ENCODE results near the gene CSNK2B. TPM values are rescaled to one million over a fixed set of nuclear protein-coding genes. Genes with fewer than 3 reads are reported as not detected.
A peak's percentile ranks its signal among the peaks of the same experiment; 100 is the strongest.

Gene CSNK2B
- polyA plus RNA-seq, 3 donors: 147 to 227 (median 195) TPM

DNA sequence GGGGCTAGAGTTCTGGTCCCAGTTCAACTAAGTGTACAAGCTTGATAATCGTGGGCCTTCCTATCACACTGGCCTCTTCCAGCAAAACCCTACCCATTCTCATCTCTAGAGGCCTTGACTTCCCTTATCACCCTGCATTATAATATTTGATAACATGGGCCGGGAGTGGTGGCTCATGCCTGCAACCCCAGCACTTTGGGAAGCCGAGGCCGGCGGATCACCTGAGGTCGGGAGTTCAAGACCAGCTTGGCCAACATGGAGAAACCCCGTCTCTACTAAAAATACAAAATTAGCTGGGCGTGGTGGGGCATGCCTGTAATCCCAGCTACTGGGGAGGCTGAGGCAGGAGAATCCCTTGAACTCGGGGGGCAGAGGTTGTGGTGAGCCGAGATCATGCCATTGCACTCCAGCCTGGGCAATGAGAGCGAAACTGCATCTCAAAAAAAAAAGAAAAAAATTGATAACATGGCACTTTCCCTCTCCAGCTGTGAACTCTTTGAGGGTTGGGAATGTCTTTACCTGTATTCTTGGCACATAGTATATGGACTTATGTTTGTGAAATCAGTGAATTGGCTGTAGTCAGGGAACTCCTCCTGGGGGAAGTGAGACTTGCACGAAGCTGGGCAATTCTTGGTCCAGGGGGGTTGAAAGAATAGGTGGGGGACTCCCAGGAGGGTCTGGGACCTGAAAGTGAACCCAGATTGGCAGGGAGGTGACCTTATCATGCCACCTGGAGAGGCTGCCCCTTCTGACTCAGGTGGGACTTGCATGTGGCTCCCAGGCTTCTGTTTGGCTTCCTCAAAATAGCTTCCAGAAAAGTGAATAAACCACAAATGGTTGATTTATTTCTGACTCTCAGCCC is 4.4 kb upstream of the CSNK2B start:
- TF ChIP-seq, protein P1, sequence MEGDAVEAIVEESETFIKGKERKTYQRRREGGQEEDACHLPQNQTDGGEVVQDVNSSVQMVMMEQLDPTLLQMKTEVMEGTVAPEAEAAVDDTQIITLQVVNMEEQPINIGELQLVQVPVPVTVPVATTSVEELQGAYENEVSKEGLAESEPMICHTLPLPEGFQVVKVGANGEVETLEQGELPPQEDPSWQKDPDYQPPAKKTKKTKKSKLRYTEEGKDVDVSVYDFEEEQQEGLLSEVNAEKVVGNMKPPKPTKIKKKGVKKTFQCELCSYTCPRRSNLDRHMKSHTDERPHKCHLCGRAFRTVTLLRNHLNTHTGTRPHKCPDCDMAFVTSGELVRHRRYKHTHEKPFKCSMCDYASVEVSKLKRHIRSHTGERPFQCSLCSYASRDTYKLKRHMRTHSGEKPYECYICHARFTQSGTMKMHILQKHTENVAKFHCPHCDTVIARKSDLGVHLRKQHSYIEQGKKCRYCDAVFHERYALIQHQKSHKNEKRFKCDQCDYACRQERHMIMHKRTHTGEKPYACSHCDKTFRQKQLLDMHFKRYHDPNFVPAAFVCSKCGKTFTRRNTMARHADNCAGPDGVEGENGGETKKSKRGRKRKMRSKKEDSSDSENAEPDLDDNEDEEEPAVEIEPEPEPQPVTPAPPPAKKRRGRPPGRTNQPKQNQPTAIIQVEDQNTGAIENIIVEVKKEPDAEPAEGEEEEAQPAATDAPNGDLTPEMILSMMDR (IDR thresholded peaks at IDR 0.05): no peak
- WGBS (ENCODE audit: insufficient coverage): 74% methylated on average over 3 of the region's 12 CpGs
- peaks cover 73% of the 10 kb centered on the region for H3K4me1 Mint-ChIP-seq
- H3K9me3 ChIP-seq (replicated peaks in 1 of 2; ENCODE audit: control insufficient read depth in 1 of 2, insufficient read depth in 1 of 2, low read length in 2 of 2): no peaks in the 10 kb centered on the region
- peak overlapping the region; percentile 93 to 97 for H3K4me3 Mint-ChIP-seq
- peak overlapping the region; percentile 78 for H2AFZ ChIP-seq (ENCODE audit: insufficient read depth, low read depth, low read length, poor library complexity, severe bottlenecking)
- peaks cover 0 to 2% (median 0%) of the 10 kb centered on the region in 7 donors for H3K9me3 Mint-ChIP-seq
- peaks cover 34 to 58% of the 10 kb centered on the region in 2 donors for H3K36me3 Mint-ChIP-seq
- H3K4me3 ChIP-seq (replicated peaks in 1 of 3; ENCODE audit: low read depth in 2 of 3, low read length in 3 of 3): peak overlapping the region in 1 of 3 experiments; percentile 89
- peak overlapping the region; percentile 87 for H3K4me2 ChIP-seq (replicated peaks; ENCODE audit: extremely low read depth, low read length, poor library complexity, severe bottlenecking)
- intact Hi-C loops (cut with micrococcal nuclease): loop anchor here in 1 of 2 donors (5.0 kb wide), 1 partner anchor 114 kb away; the partner anchor contains the start of genes ATP6V1G2 and NFKBIL1
- H3K27ac Mint-ChIP-seq: peak overlapping the region; percentile 86 to 95 (median 93)
- peaks cover 79% of the 10 kb centered on the region for H3K79me2 ChIP-seq (ENCODE audit: insufficient read depth, low read length)
- H3K27me3 Mint-ChIP-seq (ENCODE audit: low read depth in 3 of 3): peaks cover 0 to 1% (median 0%) of the 10 kb centered on the region in 3 donors
- peaks cover 61 to 87% of the 10 kb centered on the region in 2 donors for H3K4me1 ChIP-seq (ENCODE audit: control insufficient read depth in 1 of 2, insufficient read depth in 2 of 2, low read length in 2 of 2)
- DNase-seq: no peak
- H3K36me3 ChIP-seq (replicated peaks in 1 of 2; ENCODE audit: control insufficient read depth in 1 of 2, insufficient read depth in 2 of 2, low read length in 2 of 2): peaks cover 15 to 42% of the 10 kb centered on the region in 2 donors
- peak overlapping the region; percentile 52 to 80 for H3K27ac ChIP-seq (ENCODE audit: low read depth in 1 of 2, low read length in 2 of 2)
- peaks cover 26% of the 10 kb centered on the region for H4K20me1 ChIP-seq (ENCODE audit: insufficient read depth, low read length)
- H3K9ac ChIP-seq (ENCODE audit: insufficient read depth, low read length, poor library complexity, severe bottlenecking): peak overlapping the region; percentile 77
- H3K27me3 ChIP-seq (ENCODE audit: control insufficient read depth in 2 of 2, insufficient read depth in 2 of 2, low read length in 2 of 2): no peaks in the 10 kb centered on the region

DNA sequence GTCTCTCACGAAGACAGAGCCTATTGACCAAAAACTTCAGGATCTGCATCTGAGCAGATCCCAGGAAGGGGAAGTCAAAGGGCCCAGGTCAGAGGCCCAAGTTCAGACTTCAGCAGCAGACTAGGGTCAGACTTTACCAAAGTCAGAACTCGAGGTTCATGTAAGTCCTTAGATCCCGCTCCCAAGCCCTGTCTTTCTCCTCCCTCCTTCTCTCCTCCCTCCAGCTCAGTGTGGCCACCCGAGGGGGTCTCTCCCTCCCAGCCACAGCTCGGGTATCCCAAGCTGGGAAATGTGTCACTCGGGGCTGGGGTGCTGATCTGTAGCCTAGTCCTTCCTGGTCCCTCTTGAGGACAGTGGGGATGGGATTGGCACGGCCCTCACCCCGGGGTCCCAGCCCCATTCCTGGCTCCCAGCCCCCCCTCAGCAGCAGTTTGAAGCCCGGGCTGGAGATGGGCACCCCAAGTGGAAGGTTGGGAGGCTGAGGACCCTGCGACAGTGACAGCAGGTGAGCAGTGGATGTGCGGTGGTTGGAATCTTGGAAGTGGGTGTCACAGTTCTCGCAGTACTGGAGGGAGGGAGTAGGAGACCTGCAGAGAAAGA is 3.7 kb upstream of the CSNK2B start:
- H2AFZ ChIP-seq (ENCODE audit: insufficient read depth, low read depth, low read length, poor library complexity, severe bottlenecking): no peak overlapping the region
- H3K4me1 ChIP-seq (ENCODE audit: control insufficient read depth in 1 of 2, insufficient read depth in 2 of 2, low read length in 2 of 2): peaks cover 66 to 93% of the 10 kb centered on the region in 2 donors
- no peaks in the 10 kb centered on the region for H3K27me3 ChIP-seq (ENCODE audit: control insufficient read depth in 2 of 2, insufficient read depth in 2 of 2, low read length in 2 of 2)
- peaks cover 0 to 1% (median 0%) of the 10 kb centered on the region in 3 donors for H3K27me3 Mint-ChIP-seq (ENCODE audit: low read depth in 3 of 3)
- TF ChIP-seq, protein P1 (IDR thresholded peaks at IDR 0.05): no peak
- H3K9ac ChIP-seq (ENCODE audit: insufficient read depth, low read length, poor library complexity, severe bottlenecking): no peak overlapping the region
- intact Hi-C loops (cut with micrococcal nuclease): loop anchor here in 1 of 2 donors (5.0 kb wide), 1 partner anchor 115 kb away; the partner anchor contains the start of genes ATP6V1G2 and NFKBIL1
- peaks cover 81% of the 10 kb centered on the region for H3K79me2 ChIP-seq (ENCODE audit: insufficient read depth, low read length)
- H3K27ac ChIP-seq (ENCODE audit: low read depth in 1 of 2, low read length in 2 of 2): peak overlapping the region; percentile 4 to 28
- peaks cover 26% of the 10 kb centered on the region for H4K20me1 ChIP-seq (ENCODE audit: insufficient read depth, low read length)
- no peak overlapping the region for H3K4me3 ChIP-seq (replicated peaks in 1 of 3; ENCODE audit: low read depth in 2 of 3, low read length in 3 of 3)
- no peak overlapping the region for H3K4me3 Mint-ChIP-seq
- H3K9me3 Mint-ChIP-seq: peaks cover 0 to 2% (median 0%) of the 10 kb centered on the region in 7 donors
- peaks cover 34 to 57% of the 10 kb centered on the region in 2 donors for H3K36me3 Mint-ChIP-seq
- H3K4me2 ChIP-seq (replicated peaks; ENCODE audit: extremely low read depth, low read length, poor library complexity, severe bottlenecking): no peak overlapping the region
- no peak for DNase-seq
- 80% methylated on average over 5 of the region's 12 CpGs for WGBS (ENCODE audit: insufficient coverage)
- no peaks in the 10 kb centered on the region for H3K9me3 ChIP-seq (replicated peaks in 1 of 2; ENCODE audit: control insufficient read depth in 1 of 2, insufficient read depth in 1 of 2, low read length in 2 of 2)
- H3K36me3 ChIP-seq (replicated peaks in 1 of 2; ENCODE audit: control insufficient read depth in 1 of 2, insufficient read depth in 2 of 2, low read length in 2 of 2): peaks cover 16 to 40% of the 10 kb centered on the region in 2 donors
- H3K27ac Mint-ChIP-seq: peak overlapping the region; percentile 50 to 95 (median 82)
- H3K4me1 Mint-ChIP-seq: peaks cover 76% of the 10 kb centered on the region
